HepG2 (cell line): Measurements from ENCODE around the gene ZNF638. TPM values are rescaled to one million over a fixed set of nuclear protein-coding genes. Genes with fewer than 3 reads are reported as not detected.

Source experiments
- ATAC-seq: fragments of 200-7000 bp; cut with Tn5 transposase; 3 replicates; pipeline ENCODE4 v1.9.1; 2020; ENCODE audit warnings: mild to moderate bottlenecking, moderate library complexity
- BruUV-seq: library from RNA; stranded (reverse); fragments of 400-500 nt; replicated peaks from 2 replicates; lab custom pipeline; 2021; lab: Mats Ljungman, UMichigan
- CTCF ChIA-PET: fragments of 300-600 bp; formaldehyde crosslinking; extraction: SDS; loops from one replicate; lab custom pipeline; 2021; ENCODE audit warnings: low total read pairs, inconsistent platforms, low intra/inter-chr PET ratio; lab: Yijun Ruan, JAX
- POLR2A ChIA-PET: fragments of 350-600 bp; sonication (Branson Sonifier 250); formaldehyde crosslinking; loops from one replicate; lab custom pipeline; 2020; ENCODE audit warnings: antibody characterized with exemption, inconsistent platforms; lab: Yijun Ruan, JAX
- DNase-seq: peaks from one replicate; pipeline ENCODE4 v3.0.0-alpha.2; 2015; ENCODE audit warnings: low spot score
- FAIRE-seq: peaks from 3 replicates; lab custom pipeline; 2011; peaks lifted over from hg19 to GRCh38; lab: Jason Lieb, UNC
- H2AFZ ChIP-seq: one replicate; pipeline ENCODE4 v1.6.1; 2011; ENCODE audit warnings: low read length, inconsistent platforms
- H3K27ac ChIP-seq: fragments of 300-600 bp; 3 replicates; pipeline ENCODE4 v1.8.0; 2011; ENCODE audit warnings: mixed run types, mild to moderate bottlenecking, mixed read lengths, low read length, inconsistent platforms; ENCODE audit not compliant: insufficient read depth; ENCODE audit errors: extremely low read length
- H3K27me3 ChIP-seq, 2 experiments: fragments of 200-600 bp in 1 of 2; 2 replicates in 1 of 2; 3 replicates in 1 of 2; pipeline versions ENCODE4 v1.6.0 to v1.8.0; 2011; ENCODE audit warnings: low read length in 2 of 2, mild to moderate bottlenecking in 2 of 2, moderate library complexity in 2 of 2, inconsistent platforms in 1 of 2; ENCODE audit not compliant: insufficient read depth in 2 of 2, control insufficient read depth in 1 of 2
- H3K36me3 ChIP-seq, 2 experiments: fragments of 200-600 bp in 1 of 2; replicated peaks in 1 of 2; 2 replicates in 1 of 2; 3 replicates in 1 of 2; pipeline versions ENCODE4 v1.5.1 to v1.8.0; 2011; ENCODE audit warnings: low read length in 2 of 2, inconsistent platforms in 1 of 2; ENCODE audit not compliant: insufficient read depth in 2 of 2, control insufficient read depth in 1 of 2
- H3K4me1 ChIP-seq: 2 replicates; pipeline ENCODE4 v1.5.1; 2012; ENCODE audit warnings: low read length, inconsistent platforms; ENCODE audit not compliant: insufficient read depth
- H3K4me2 ChIP-seq: 2 replicates; pipeline ENCODE4 v1.6.0; 2011; ENCODE audit warnings: low read depth, low read length, inconsistent platforms
- H3K4me3 ChIP-seq, 3 experiments: fragments of 200-600 bp in 1 of 3; sonication (generic), shearing (Covaris generic) in 1 of 3; replicated peaks in 1 of 3; 2 replicates each; pipeline ENCODE4 v1.5.1; 2011 to 2016; ENCODE audit warnings: low read length in 3 of 3, inconsistent platforms in 2 of 3, low read depth in 2 of 3, mild to moderate bottlenecking in 2 of 3, control low read depth in 1 of 3, mixed read lengths in 1 of 3; ENCODE audit not compliant: insufficient read depth in 1 of 3
- H3K79me2 ChIP-seq: one replicate; pipeline ENCODE4 v1.6.1; 2011; ENCODE audit warnings: low read length, inconsistent platforms; ENCODE audit not compliant: insufficient read depth
- H3K9ac ChIP-seq: 2 replicates; pipeline ENCODE4 v1.6.0; 2011; ENCODE audit warnings: mild to moderate bottlenecking, low read depth, low read length, inconsistent platforms; ENCODE audit not compliant: insufficient read depth
- H3K9me3 ChIP-seq: 2 replicates; pipeline ENCODE4 v1.5.1; 2012; ENCODE audit warnings: mild to moderate bottlenecking, low read length
- H4K20me1 ChIP-seq: 2 replicates; pipeline ENCODE4 v1.6.0; 2011; ENCODE audit warnings: inconsistent platforms, mild to moderate bottlenecking, low read length, moderate library complexity; ENCODE audit not compliant: insufficient read depth
- CHCHD3 ChIP-seq: sonication (generic); formaldehyde crosslinking; IDR thresholded peaks from 2 replicates; pipeline ENCODE4 v1.8.0; 2022; ENCODE audit warnings: mild to moderate bottlenecking, missing genetic modification reagents, moderate library complexity
- POLR2AphosphoS5 ChIP-seq: IDR thresholded peaks from 2 replicates; pipeline ENCODE4 v1.6.1; 2012; ENCODE audit warnings: low read depth, low read length
- RBM22 ChIP-seq: fragments of 200-400 bp; formaldehyde crosslinking; optimal IDR thresholded peaks from 2 replicates; pipeline ENCODE3; 2017; ENCODE audit warnings: mild to moderate bottlenecking, low read length, moderate library complexity
- TBP ChIP-seq: sonication (generic); formaldehyde crosslinking; IDR thresholded peaks from 2 replicates; pipeline ENCODE4 v1.5.0; 2020; ENCODE audit warnings: missing genetic modification reagents
- ZNF709 ChIP-seq: sonication (generic); formaldehyde crosslinking; IDR thresholded peaks from 2 replicates; pipeline ENCODE4 v1.5.0; 2020; ENCODE audit warnings: mild to moderate bottlenecking, missing genetic modification reagents
- WGBS: methylation state at CpG from one replicate; pipeline ENCODE4 v1.1.6; 2017; ENCODE audit warnings: low lambda C conversion rate; 5-methylcytosine and 5-hydroxymethylcytosine counted together
- in situ Hi-C: cut with HindIII; loops from 2 replicates; pipeline ENCODE4 v1.10.0; 2017; ENCODE audit warnings: low pct_unique_long_range_greater_than_20kb; ENCODE audit not compliant: extremely low pct_ligation_motif_present
- intact Hi-C: fragments of 100-400 bp; cut with micrococcal nuclease; formaldehyde crosslinking; loops from one replicate; pipeline ENCODE4 v1.10.0; 2022; ENCODE audit not compliant: unreplicated experiment
- polyA plus RNA-seq, 8 experiments: library from polyadenylated mRNA; depleted of rRNA in 3 of 8; stranded (reverse) in 7 of 8; unstranded in 1 of 8; fragments of >200 nt; fragmentation: Illumina TruSeq in 4 of 8; extraction: Trizol in 4 of 8; gene quantifications; 2 replicates each; pipeline versions ENCODE4 v1.2.1 to v1.2.3, GENCODE V29; 2011 to 2016; ENCODE audit warnings: low read depth in 4 of 8, missing spikeins in 1 of 8, mixed read lengths in 1 of 8; ENCODE audit not compliant: insufficient read depth in 1 of 8
- total RNA-seq, 5 experiments: library from RNA; depleted of rRNA; stranded (reverse); fragments of >200 nt; fragmentation: Illumina TruSeq; extraction: Trizol; gene quantifications; 2 replicates each; pipeline ENCODE4 v1.2.3, GENCODE V29; 2016; ENCODE audit warnings: low read depth in 1 of 5

Gene ZNF638
- total and polyA plus RNA-seq, 2 of the 13 experiments (the other 11 are each of a cell fraction or from before 2014, with no cell fraction given) = 92.7 to 144 TPM

DNA sequence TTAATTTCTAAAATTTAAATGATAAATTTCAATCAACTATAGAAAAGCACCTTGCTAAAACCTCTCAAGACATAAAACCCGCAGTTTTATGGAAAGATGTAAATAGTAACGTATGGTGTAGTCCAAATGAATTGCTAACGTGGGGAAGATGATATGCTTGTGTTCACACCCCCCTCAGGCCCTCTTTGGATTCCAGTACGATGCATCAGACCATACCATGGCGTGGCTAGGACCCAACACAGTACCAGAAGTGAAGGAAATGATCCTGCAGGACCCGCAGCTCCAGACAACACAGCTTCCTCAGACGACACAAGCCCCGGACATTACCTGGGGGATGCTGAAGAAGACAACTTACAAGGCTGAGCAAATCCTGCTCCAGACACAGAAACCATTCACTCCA lies 61.6 kb downstream of the ZNF638 start:
- Histone ChIP-seq H3K27me3 (no peaks in the 10 kb centered on the region), H3K36me3 (peaks cover 39 to 82% of the 10 kb centered on the region in 2 experiments), H3K4me3 (no peak overlapping the region), H3K4me2 (no peak overlapping the region), H3K9me3 (no peaks in the 10 kb centered on the region), H3K79me2 (no peaks in the 10 kb centered on the region), H3K27ac (no peak overlapping the region), H2AFZ (no peak overlapping the region), H3K4me1 (no peaks in the 10 kb centered on the region), H3K9ac (no peak overlapping the region), H4K20me1 (no peaks in the 10 kb centered on the region)
- intact Hi-C loops = no loop called here
- no peak for FAIRE-seq
- ChIA-PET CTCF (no interaction called here), POLR2A (interaction anchor here (0.9 kb wide), 1 partner anchor 62 kb away, joined by 4 read pairs; the partner anchor contains the start of gene ZNF638)
- in situ Hi-C loops = no loop called here
- ATAC-seq = no peak
- no TSS peak for BruUV-seq
- DNase-seq = no peak
- WGBS = over 99% methylated on average over 8 of the region's 8 CpGs
- TF ChIP-seq TBP = no peak
- TF ChIP-seq CHCHD3 = no peak
- peak; percentile 71 for TF ChIP-seq RBM22

DNA sequence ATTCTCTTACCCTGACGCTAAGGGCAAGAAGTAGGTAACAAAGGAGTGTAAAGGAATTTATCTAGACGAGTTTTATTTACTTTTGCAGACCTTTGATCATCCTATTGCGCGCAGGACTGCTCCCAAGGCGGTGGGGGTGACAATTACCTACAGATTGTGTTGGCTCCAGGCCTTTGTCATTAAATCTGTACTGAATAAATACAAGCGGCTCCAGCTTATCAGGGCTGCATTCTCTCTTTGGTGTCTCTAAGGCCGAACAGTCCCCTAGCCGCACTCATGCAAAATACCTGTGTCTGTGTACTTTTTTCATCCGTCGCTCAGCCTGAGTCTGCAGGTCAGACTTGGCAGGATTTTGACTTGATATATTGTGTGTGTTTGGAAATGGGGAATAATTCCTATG lies 63.9 kb downstream of the ZNF638 start:
- in situ Hi-C loops = no loop called here
- no peak overlapping the region for H3K27ac ChIP-seq
- DNase-seq (peak; percentile 13), ATAC-seq (no peak), FAIRE-seq (no peak)
- TF ChIP-seq ZNF709 (no peak), POLR2AphosphoS5 (0 out of 2 replicates have a peak, but pooled peaks have one; percentile 26)
- intact Hi-C loops = no loop called here
- H4K20me1 ChIP-seq = no peaks in the 10 kb centered on the region
- 88% methylated on average over 10 of the region's 10 CpGs for WGBS
- no peaks in the 10 kb centered on the region for H3K79me2 ChIP-seq
- ChIA-PET POLR2A (no interaction called here), CTCF (no interaction called here)
- H3K9ac ChIP-seq = no peak overlapping the region
- no peaks in the 10 kb centered on the region for H3K27me3 ChIP-seq
- no peak overlapping the region for H3K4me3 ChIP-seq
- no peaks in the 10 kb centered on the region for H3K4me1 ChIP-seq
- no TSS peak for BruUV-seq
- no peaks in the 10 kb centered on the region for H3K9me3 ChIP-seq
- H3K4me2 ChIP-seq = no peak overlapping the region
- H2AFZ ChIP-seq = no peak overlapping the region
- H3K36me3 ChIP-seq = peaks cover 23 to 82% of the 10 kb centered on the region in 2 experiments
